Osteocyte (in vitro differentiated cells): ENCODE results near the gene CXCR5. TPM values are rescaled to one million over a fixed set of nuclear protein-coding genes. Genes with fewer than 3 reads are reported as not detected.

Source experiments
- DNase-seq: peaks from one replicate; pipeline ENCODE4 v3.0.0; 2021; ENCODE audit warnings: mixed read lengths; ENCODE audit not compliant: unreplicated experiment; ENCODE audit errors: extremely low spot score
- H3K27ac Mint-ChIP-seq: one replicate; pipeline ENCODE4 v1.8.0; 2021; ENCODE audit warnings: mild to moderate bottlenecking, mixed read lengths; ENCODE audit not compliant: unreplicated experiment
- H3K27me3 Mint-ChIP-seq: one replicate; pipeline ENCODE4 v1.8.0; 2021; ENCODE audit warnings: mixed read lengths; ENCODE audit not compliant: unreplicated experiment
- H3K36me3 Mint-ChIP-seq: one replicate; pipeline ENCODE4 v1.8.0; 2021; ENCODE audit warnings: mixed read lengths; ENCODE audit not compliant: unreplicated experiment
- H3K4me1 Mint-ChIP-seq: one replicate; pipeline ENCODE4 v1.8.0; 2021; ENCODE audit warnings: mixed read lengths; ENCODE audit not compliant: unreplicated experiment
- H3K4me3 Mint-ChIP-seq: one replicate; pipeline ENCODE4 v1.8.0; 2021; ENCODE audit warnings: mild to moderate bottlenecking, moderate library complexity, mixed read lengths; ENCODE audit not compliant: unreplicated experiment
- H3K9me3 Mint-ChIP-seq: one replicate; pipeline ENCODE4 v1.8.0; 2021; ENCODE audit warnings: mixed read lengths; ENCODE audit not compliant: unreplicated experiment
- total RNA-seq: library from RNA; stranded (reverse); gene quantifications from 2 replicates; pipeline ENCODE4 v1.2.1, GENCODE V29; 2021
- TF ChIP-seq, protein P1 (sequence below): fragments of 200-600 bp; sonication (generic); IDR thresholded peaks from 2 replicates; pipeline ENCODE4 v1.5.0; 2021; ENCODE audit warnings: antibody characterized with exemption, mild to moderate bottlenecking, moderate library complexity

The CXCR5 gene
- total RNA-seq, 1 donor from 2014 or later: not detected

DNA sequence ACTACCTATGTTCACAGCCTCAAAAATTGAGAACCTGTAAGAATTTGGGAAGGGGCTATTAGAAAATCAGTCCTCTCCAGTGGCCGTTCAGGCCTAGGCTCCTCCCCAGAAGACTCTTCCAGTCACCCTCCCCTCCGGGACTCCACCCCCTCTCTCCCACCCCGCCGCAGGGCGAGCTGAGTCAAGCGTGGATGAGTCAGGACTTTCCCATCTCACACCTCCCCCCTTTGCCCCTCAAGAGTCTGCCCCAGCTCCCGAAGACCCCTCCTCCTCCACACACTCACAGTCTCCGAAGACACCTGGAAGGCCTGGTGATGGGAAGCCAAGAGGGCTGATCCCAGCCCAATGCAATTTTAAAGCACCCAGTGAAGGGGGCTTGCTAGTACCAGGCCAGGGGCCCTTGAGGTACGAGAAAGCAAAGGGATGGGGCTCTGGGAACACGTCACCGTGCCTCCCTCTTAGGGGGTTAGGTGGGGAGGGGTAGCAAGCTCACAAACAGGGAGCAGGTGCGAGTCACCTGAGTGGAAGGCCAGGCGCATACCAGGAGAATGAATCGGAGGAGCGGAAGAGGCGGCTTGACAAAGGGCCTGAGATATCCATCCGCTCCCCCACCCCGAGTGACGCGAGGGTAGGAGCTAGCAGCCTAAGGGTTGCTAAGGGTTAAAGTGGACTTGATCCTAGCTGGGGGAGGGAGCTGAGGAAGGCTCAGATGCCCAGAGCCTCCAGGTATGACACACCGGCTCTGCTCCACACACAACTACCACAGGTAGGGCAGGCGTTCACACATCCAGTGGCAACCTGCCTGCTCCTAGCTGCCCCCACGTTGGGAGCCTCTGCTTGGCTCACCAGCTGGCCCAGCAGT is 28.4 kb downstream of the CXCR5 start:
- peaks cover under 1% of the 10 kb centered on the region for H3K36me3 Mint-ChIP-seq
- peak; percentile 95 for DNase-seq
- no peaks in the 10 kb centered on the region for H3K9me3 Mint-ChIP-seq
- TF ChIP-seq, protein P1, sequence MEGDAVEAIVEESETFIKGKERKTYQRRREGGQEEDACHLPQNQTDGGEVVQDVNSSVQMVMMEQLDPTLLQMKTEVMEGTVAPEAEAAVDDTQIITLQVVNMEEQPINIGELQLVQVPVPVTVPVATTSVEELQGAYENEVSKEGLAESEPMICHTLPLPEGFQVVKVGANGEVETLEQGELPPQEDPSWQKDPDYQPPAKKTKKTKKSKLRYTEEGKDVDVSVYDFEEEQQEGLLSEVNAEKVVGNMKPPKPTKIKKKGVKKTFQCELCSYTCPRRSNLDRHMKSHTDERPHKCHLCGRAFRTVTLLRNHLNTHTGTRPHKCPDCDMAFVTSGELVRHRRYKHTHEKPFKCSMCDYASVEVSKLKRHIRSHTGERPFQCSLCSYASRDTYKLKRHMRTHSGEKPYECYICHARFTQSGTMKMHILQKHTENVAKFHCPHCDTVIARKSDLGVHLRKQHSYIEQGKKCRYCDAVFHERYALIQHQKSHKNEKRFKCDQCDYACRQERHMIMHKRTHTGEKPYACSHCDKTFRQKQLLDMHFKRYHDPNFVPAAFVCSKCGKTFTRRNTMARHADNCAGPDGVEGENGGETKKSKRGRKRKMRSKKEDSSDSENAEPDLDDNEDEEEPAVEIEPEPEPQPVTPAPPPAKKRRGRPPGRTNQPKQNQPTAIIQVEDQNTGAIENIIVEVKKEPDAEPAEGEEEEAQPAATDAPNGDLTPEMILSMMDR: no peak
- H3K27ac Mint-ChIP-seq: peak overlapping the region; percentile 99
- H3K27me3 Mint-ChIP-seq: no peaks in the 10 kb centered on the region
- H3K4me3 Mint-ChIP-seq: peak overlapping the region; percentile 75
- H3K4me1 Mint-ChIP-seq: peaks cover 91% of the 10 kb centered on the region

DNA sequence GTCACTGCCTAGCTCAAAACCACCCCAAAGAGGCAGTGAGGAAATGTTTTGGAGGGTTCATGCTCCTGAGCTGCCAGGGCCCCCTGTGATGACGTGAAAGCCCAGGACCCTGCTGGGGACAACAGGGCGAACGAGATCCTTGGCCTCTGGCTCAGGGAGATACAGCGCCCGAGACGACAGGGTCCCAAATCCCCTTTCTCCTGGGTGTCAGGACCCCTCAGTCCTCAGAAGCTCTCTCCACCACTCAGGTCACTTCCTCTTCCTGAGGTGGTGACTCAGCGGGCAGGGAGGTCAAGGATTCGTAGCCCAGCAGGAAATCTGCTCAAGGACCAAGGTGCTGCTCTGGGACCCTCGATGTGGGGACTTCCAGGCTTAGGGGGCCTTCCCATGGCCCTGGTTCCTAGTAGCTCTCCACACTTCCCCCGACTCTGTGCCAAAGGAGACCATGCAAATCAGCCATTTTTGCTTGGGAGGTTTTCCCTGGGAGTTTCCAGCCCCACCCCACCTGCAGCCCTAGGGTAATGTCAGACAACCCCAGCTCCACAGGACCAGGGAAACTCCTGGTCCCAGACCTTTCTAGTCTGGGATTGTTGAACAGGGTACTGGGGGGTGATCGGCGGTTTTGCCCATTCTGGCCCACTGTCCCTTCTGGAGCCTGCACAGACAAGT is 29.2 kb downstream of the CXCR5 start:
- peak overlapping the region; percentile 99 for H3K27ac Mint-ChIP-seq
- H3K4me1 Mint-ChIP-seq: peaks cover 91% of the 10 kb centered on the region
- H3K9me3 Mint-ChIP-seq: no peaks in the 10 kb centered on the region
- TF ChIP-seq, protein P1: no peak
- H3K27me3 Mint-ChIP-seq: no peaks in the 10 kb centered on the region
- no peak for DNase-seq
- H3K4me3 Mint-ChIP-seq: peak overlapping the region; percentile 26
- no peaks in the 10 kb centered on the region for H3K36me3 Mint-ChIP-seq

DNA sequence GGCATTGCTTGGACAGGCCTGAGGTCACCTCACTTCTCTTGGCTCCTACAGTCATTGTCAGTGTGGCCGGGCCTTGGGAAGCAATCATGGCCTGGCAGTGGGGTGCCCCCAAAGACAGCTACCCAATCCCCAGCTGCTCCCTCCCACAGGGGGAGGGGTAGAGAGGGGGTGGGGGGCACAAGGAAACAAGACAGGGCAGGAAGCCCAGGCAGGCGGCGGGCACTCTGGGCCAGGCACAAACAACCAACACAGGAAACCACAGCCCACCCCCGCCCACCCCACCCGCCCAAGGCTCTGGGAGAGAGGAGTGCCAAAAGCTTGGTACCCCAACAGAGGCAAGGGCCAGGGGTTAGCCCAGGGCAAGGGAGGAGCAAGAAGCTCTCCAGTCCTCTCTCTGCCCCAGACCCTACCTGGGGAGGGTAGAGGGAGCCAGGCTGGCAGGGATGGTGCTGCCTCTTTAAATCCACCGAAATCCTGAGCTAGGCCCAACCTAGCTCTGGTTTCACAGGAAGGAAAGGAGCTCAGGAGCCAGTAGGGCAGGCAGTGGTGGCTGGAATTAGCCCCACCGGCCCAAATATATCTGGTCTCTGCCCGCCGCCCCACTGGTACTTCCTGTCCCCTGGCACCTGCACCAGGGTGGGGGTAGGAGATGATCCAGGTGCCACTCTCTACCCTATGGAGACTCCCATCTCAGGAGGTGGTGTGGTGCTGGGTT is 29.9 kb downstream of the CXCR5 start:
- H3K9me3 Mint-ChIP-seq: no peaks in the 10 kb centered on the region
- peak overlapping the region; percentile 100 for H3K27ac Mint-ChIP-seq
- no peak for DNase-seq
- H3K4me3 Mint-ChIP-seq: peak overlapping the region; percentile 26
- peaks cover 90% of the 10 kb centered on the region for H3K4me1 Mint-ChIP-seq
- H3K27me3 Mint-ChIP-seq: no peaks in the 10 kb centered on the region
- TF ChIP-seq, protein P1: no peak
- no peaks in the 10 kb centered on the region for H3K36me3 Mint-ChIP-seq

DNA sequence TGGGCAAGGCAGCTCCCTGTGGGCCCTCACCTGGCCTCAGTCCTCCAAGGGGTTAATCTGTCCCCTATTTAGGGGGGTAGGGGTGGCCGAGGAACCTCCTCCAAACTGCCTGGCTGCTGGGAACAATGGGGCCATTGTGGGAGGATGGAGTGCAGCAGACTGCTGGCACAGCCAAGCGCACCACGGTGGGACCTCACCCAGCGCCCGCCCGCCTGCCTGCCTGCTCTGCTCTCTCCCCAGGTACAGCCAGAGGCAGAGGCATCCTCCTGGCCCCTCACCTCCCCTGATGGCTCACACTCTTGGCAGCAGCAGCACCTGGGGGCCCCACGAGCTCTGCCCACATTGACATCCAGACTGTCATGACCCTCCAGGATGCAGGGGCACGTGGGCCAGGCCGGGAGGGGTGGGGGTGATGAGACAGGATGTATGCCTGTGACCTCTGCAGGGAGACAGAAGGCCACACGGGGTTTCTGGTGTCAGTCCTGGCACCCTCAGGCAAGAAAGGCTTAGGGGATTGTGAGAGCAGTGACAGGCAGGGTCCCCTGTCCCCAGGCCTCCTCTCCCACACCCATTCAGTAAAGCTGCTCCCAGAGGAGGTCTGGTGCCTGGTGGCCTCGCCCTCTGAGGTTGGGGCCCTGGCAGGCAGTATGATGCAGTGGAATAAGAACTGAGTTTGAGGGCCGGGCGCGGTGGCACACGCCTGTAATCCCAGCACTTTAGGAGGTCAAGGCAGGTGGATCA is 30.7 kb downstream of the CXCR5 start:
- H3K9me3 Mint-ChIP-seq: no peaks in the 10 kb centered on the region
- H3K27ac Mint-ChIP-seq: peak overlapping the region; percentile 100
- TF ChIP-seq, protein P1: no peak
- no peak for DNase-seq
- no peaks in the 10 kb centered on the region for H3K27me3 Mint-ChIP-seq
- no peaks in the 10 kb centered on the region for H3K36me3 Mint-ChIP-seq
- H3K4me1 Mint-ChIP-seq: peaks cover 90% of the 10 kb centered on the region
- peak overlapping the region; percentile 14 for H3K4me3 Mint-ChIP-seq
